SH-SY5Y (cell line): Measurements from ENCODE around the gene EIF4G3.

Source experiments
- GATA2 ChIP-seq: IDR thresholded peaks from 2 replicates; pipeline ENCODE4 v1.6.1; 2011; ENCODE audit warnings: mild to moderate bottlenecking, low read depth, low read length
- GATA3 ChIP-seq: IDR thresholded peaks from 2 replicates; pipeline ENCODE4 v1.6.1; 2011; ENCODE audit warnings: low read depth, mild to moderate bottlenecking, low read length, moderate library complexity

DNA sequence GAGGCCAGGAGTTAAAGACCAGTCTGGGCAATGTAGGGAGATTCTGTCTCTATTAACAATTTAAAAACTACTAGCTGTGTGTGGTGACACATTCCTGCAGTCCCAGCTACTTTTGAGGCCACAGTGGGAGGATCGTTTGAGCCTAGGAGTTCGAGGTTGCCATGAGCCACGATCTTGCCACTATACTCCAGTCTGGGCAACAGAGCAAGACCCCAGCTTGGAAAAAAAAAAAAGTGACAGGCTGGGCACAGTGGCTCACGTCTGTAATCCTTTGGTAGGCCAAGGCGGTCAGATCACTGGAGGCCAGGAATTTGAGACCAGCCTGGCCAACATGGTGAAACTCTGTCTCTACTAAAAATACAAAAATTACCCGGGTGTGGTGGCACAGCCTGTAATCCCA, 416.4 kb downstream of the EIF4G3 start:
- TF ChIP-seq GATA3, result no peak
- no peak for TF ChIP-seq GATA2
